K562 (cell line): ENCODE measurements around the gene CFAP92.

Experiments
- CTCF ChIP-seq, 3 experiments: IDR thresholded peaks in 2 of 3; conservative IDR thresholded peaks in 1 of 3; 2 replicates each; pipeline ENCODE4 v1.5.1; 2011 to 2012; ENCODE audit warnings: low read length in 3 of 3, mild to moderate bottlenecking in 3 of 3, control low read depth in 2 of 3, improper control_type of control experiment in 1 of 3, inconsistent platforms in 1 of 3, low read depth in 1 of 3, mixed read lengths in 1 of 3, moderate library complexity in 1 of 3; ENCODE audit not compliant: insufficient read depth in 2 of 3
- FOXP4 ChIP-seq: sonication (generic); formaldehyde crosslinking; IDR thresholded peaks from 2 replicates; pipeline ENCODE4 v1.8.0; 2022; ENCODE audit warnings: mild to moderate bottlenecking, missing genetic modification reagents, borderline replicate concordance
- GTF2F1 ChIP-seq: IDR thresholded peaks from 2 replicates; pipeline ENCODE4 v1.6.1; 2011; ENCODE audit warnings: low read depth, low read length, improper control_type of control experiment
- HIVEP1 ChIP-seq: fragments of 250-450 bp; sonication (Bioruptor Pico); IDR thresholded peaks from 2 replicates; pipeline ENCODE4 v1.4.0; 2020; ENCODE audit warnings: mild to moderate bottlenecking
- HNRNPLL ChIP-seq: fragments of 200-400 bp; formaldehyde crosslinking; IDR thresholded peaks from 2 replicates; pipeline ENCODE4 v1.6.1; 2017; ENCODE audit warnings: low read length, low read depth, mild to moderate bottlenecking; ENCODE audit not compliant: poor library complexity, severe bottlenecking
- NCOA6 ChIP-seq: fragments of 450-650 bp; IDR thresholded peaks from 2 replicates; pipeline ENCODE4 v1.6.1; 2017; ENCODE audit warnings: mild to moderate bottlenecking
- NKRF ChIP-seq: fragments of 450-650 bp; IDR thresholded peaks from 2 replicates; pipeline ENCODE4 v1.6.1; 2016; ENCODE audit warnings: borderline replicate concordance
- PATZ1 ChIP-seq: fragments of 250-450 bp; sonication (Bioruptor Pico); IDR thresholded peaks from 2 replicates; pipeline ENCODE4 v1.5.0; 2020; ENCODE audit warnings: mild to moderate bottlenecking, borderline replicate concordance
- RAD51 ChIP-seq: fragments of 450-650 bp; IDR thresholded peaks from 2 replicates; pipeline ENCODE4 v1.7.1; 2016; ENCODE audit warnings: low read depth, mild to moderate bottlenecking, borderline replicate concordance
- REST ChIP-seq, 2 experiments: fragments of 450-650 bp; formaldehyde crosslinking in 1 of 2; IDR thresholded peaks; 2 replicates each; pipeline versions ENCODE4 v1.4.0 to v1.6.1; 2014 to 2020; ENCODE audit warnings: mild to moderate bottlenecking in 2 of 2, borderline replicate concordance in 1 of 2, low read depth in 1 of 2
- ZBTB33 ChIP-seq: sonication (generic); formaldehyde crosslinking; IDR thresholded peaks from 2 replicates; pipeline ENCODE4 v1.8.1; 2023; ENCODE audit warnings: mild to moderate bottlenecking, missing genetic modification reagents
- ZNF280B ChIP-seq: fragments of 250-450 bp; sonication (Bioruptor Pico); IDR thresholded peaks from 2 replicates; pipeline ENCODE4 v1.5.1; 2021; ENCODE audit warnings: mild to moderate bottlenecking
- ZNF408 ChIP-seq: fragments of 250-450 bp; sonication (Bioruptor Pico); IDR thresholded peaks from 2 replicates; pipeline ENCODE4 v1.4.0; 2020; ENCODE audit warnings: low read depth, mild to moderate bottlenecking, moderate library complexity

- no peak for TF ChIP-seq CTCF (IDR thresholded peaks at IDR 0.05 in 2 of 3, conservative IDR thresholded peaks at IDR 0.05 in 1 of 3; ENCODE audit: insufficient read depth in 2 of 3, low read depth in 1 of 3, low read length in 3 of 3)
- TF ChIP-seq ZNF280B: no peak
- TF ChIP-seq HNRNPLL: no peak
- TF ChIP-seq NCOA6: no peak
- no peak for TF ChIP-seq REST (IDR thresholded peaks at IDR 0.05; ENCODE audit: borderline replicate concordance)
- TF ChIP-seq REST (CRISPR knock-in tag; IDR thresholded peaks at IDR 0.05; ENCODE audit: low read depth): no peak
- TF ChIP-seq ZBTB33 (CRISPR knock-in tag): no peak
- TF ChIP-seq ZNF408: no peak
- no peak for TF ChIP-seq FOXP4 (CRISPR knock-in tag)
- TF ChIP-seq GTF2F1: no peak
- TF ChIP-seq NKRF: no peak
- TF ChIP-seq PATZ1 (CRISPR knock-in tag): no peak
- no peak for TF ChIP-seq HIVEP1 (CRISPR knock-in tag)
- TF ChIP-seq RAD51: no peak
Measured at GRCh38 chr3:128933922-128934253, 60.0 kb downstream of the CFAP92 start.
